Measurements from ENCODE around the gene POT1. TPM values are rescaled to one million over a fixed set of nuclear protein-coding genes. Genes with fewer than 3 reads are reported as not detected.

Gene POT1
- polyA plus RNA-seq, 1 experiment = 12.0 TPM

GRCh38 chr7:124898531-124898930 lies 31.1 kb downstream of the POT1 start:
- Histone ChIP-seq H3K4me3 (ENCODE audit: low read depth, low read length) (no peak overlapping the region), H3K27me3 (ENCODE audit: control insufficient read depth, insufficient read depth, low read length) (no peaks in the 10 kb centered on the region), H3K36me3 (ENCODE audit: control insufficient read depth, insufficient read depth, low read length) (no peaks in the 10 kb centered on the region)
- POLR2A ChIA-PET = no interaction called here
- no peak for DNase-seq (ENCODE audit: low read depth)
- no peak for TF ChIP-seq CTCF (IDR thresholded peaks at IDR 0.05; ENCODE audit: insufficient read depth, low read depth, low read length)
- CTCF ChIA-PET = no interaction called here

- no peak overlapping the region for H3K4me3 ChIP-seq (ENCODE audit: low read depth, low read length)
- ChIA-PET CTCF (no interaction called here), POLR2A (no interaction called here)
- no peak for DNase-seq (ENCODE audit: low read depth)
- no peak for TF ChIP-seq CTCF (IDR thresholded peaks at IDR 0.05; ENCODE audit: insufficient read depth, low read depth, low read length)
- H3K36me3 ChIP-seq (ENCODE audit: control insufficient read depth, insufficient read depth, low read length) = no peaks in the 10 kb centered on the region
- H3K27me3 ChIP-seq (ENCODE audit: control insufficient read depth, insufficient read depth, low read length) = no peaks in the 10 kb centered on the region
These were observed 33.6 kb downstream of the POT1 start for GRCh38 chr7:124896001-124896400.

GRCh38 chr7:124893140-124893827 lies 36.3 kb downstream of the POT1 start:
- DNase-seq (ENCODE audit: low read depth) = no peak
- no peaks in the 10 kb centered on the region for H3K27me3 ChIP-seq (ENCODE audit: control insufficient read depth, insufficient read depth, low read length)
- no peak for TF ChIP-seq CTCF (IDR thresholded peaks at IDR 0.05; ENCODE audit: insufficient read depth, low read depth, low read length)
- POLR2A ChIA-PET = no interaction called here
- H3K4me3 ChIP-seq (ENCODE audit: low read depth, low read length) = no peak overlapping the region
- H3K36me3 ChIP-seq (ENCODE audit: control insufficient read depth, insufficient read depth, low read length) = no peaks in the 10 kb centered on the region; the same call in 1 of the 2 replicates
- CTCF ChIA-PET = interaction anchor here (1.2 kb wide), 1 partner anchor 16 kb away, joined by 3 read pairs; no protein-coding TSS in a partner anchor

GRCh38 chr7:124887247-124887646 lies 42.4 kb downstream of the POT1 start:
- DNase-seq (ENCODE audit: low read depth) = no peak
- no peaks in the 10 kb centered on the region for H3K27me3 ChIP-seq (ENCODE audit: control insufficient read depth, insufficient read depth, low read length)
- H3K36me3 ChIP-seq (ENCODE audit: control insufficient read depth, insufficient read depth, low read length) = no peaks in the 10 kb centered on the region; the same call in 1 of the 2 replicates
- ChIA-PET CTCF (no interaction called here), POLR2A (no interaction called here)
- no peak for TF ChIP-seq CTCF (IDR thresholded peaks at IDR 0.05; ENCODE audit: insufficient read depth, low read depth, low read length)
- H3K4me3 ChIP-seq (ENCODE audit: low read depth, low read length) = no peak overlapping the region

- H3K36me3 ChIP-seq (ENCODE audit: control insufficient read depth, insufficient read depth, low read length) = no peaks in the 10 kb centered on the region
- H3K4me3 ChIP-seq (ENCODE audit: low read depth, low read length) = no peak overlapping the region
- no peak for TF ChIP-seq CTCF (IDR thresholded peaks at IDR 0.05; ENCODE audit: insufficient read depth, low read depth, low read length)
- H3K27me3 ChIP-seq (ENCODE audit: control insufficient read depth, insufficient read depth, low read length) = no peaks in the 10 kb centered on the region
- no peak for DNase-seq (ENCODE audit: low read depth)
- ChIA-PET POLR2A (no interaction called here), CTCF (interaction anchor here (1.3 kb wide), 1 partner anchor 33 kb away, joined by 4 read pairs; no protein-coding TSS in a partner anchor)
These were observed 47.6 kb downstream of the POT1 start for GRCh38 chr7:124881981-124882380.

All from BJ (cell line).